HCT116 (cell line): Measurements from ENCODE around the gene SPTB. TPM values are rescaled to one million over a fixed set of nuclear protein-coding genes. Genes with fewer than 3 reads are reported as not detected.

ENCODE experiments used
- ATAC-seq: fragments of 200-7000 bp; cut with Tn5 transposase; 2 replicates; pipeline ENCODE4 v1.9.1; 2020; ENCODE audit warnings: mild to moderate bottlenecking, moderate library complexity
- BruUV-seq: library from RNA; stranded (reverse); fragments of 400-500 nt; replicated peaks from 2 replicates; lab custom pipeline; 2021; lab: Mats Ljungman, UMichigan
- CTCF ChIA-PET: fragments of 300-600 bp; sonication (Branson Sonifier 250); formaldehyde crosslinking; loops from one replicate; lab custom pipeline; 2021; ENCODE audit warnings: antibody characterized with exemption; lab: Charles Lee
- POLR2A ChIA-PET: fragments of 300-600, 350-600 bp; sonication (Branson Sonifier 250); formaldehyde crosslinking; loops from one replicate; lab custom pipeline; 2021; ENCODE audit warnings: antibody characterized with exemption; lab: Charles Lee
- RAD21 ChIA-PET, 2 experiments: fragments of 300-600 bp; sonication (Branson Sonifier 250); formaldehyde crosslinking; loops; one replicate each; lab custom pipeline; 2023; ENCODE audit warnings: low total read pairs in 2 of 2; ENCODE audit not compliant: uncharacterized antibody in 2 of 2, unreplicated experiment in 2 of 2, low non-redundant PET in 1 of 2; lab: Charles Lee
- DNase-seq: peaks from one replicate; pipeline ENCODE4 v3.0.0-alpha.2; 2010; ENCODE audit warnings: low read depth, low spot score
- H2AFZ ChIP-seq: fragments of 200-600 bp; shearing (Covaris generic), sonication (generic); 2 replicates; pipeline ENCODE4 v1.6.1; 2017; ENCODE audit warnings: low read depth, mixed run types, mixed read lengths, antibody characterized with exemption, low read length; ENCODE audit not compliant: poor library complexity, severe bottlenecking
- H3K27ac ChIP-seq: 2 replicates; pipeline ENCODE4 v1.5.1; 2012; ENCODE audit warnings: low read depth, low read length
- H3K27me3 ChIP-seq: fragments of 200-600 bp; sonication (generic); 2 replicates; pipeline ENCODE4 v1.6.1; 2016; ENCODE audit warnings: mixed run types, low read length, mixed read lengths; ENCODE audit not compliant: insufficient read depth
- H3K36me3 ChIP-seq, 2 experiments: fragments of 200-500 bp in 1 of 2; fragments of 200-600 bp in 1 of 2; sonication (Bioruptor generic) in 1 of 2; sonication (generic) in 1 of 2; 2 replicates each; pipeline versions ENCODE4 v1.5.1 to v1.6.1; 2014 to 2016; ENCODE audit warnings: low read length in 2 of 2, inconsistent platforms in 1 of 2, mixed read lengths in 1 of 2, mixed run types in 1 of 2; ENCODE audit not compliant: insufficient read depth in 2 of 2, control insufficient read depth in 1 of 2
- H3K4me1 ChIP-seq, 2 experiments: fragments of 200-600 bp in 1 of 2; sonication (generic) in 1 of 2; 2 replicates each; pipeline versions ENCODE4 v1.5.1 to v1.6.1; 2012 to 2017; ENCODE audit warnings: low read length in 2 of 2, inconsistent platforms in 1 of 2, mild to moderate bottlenecking in 1 of 2, mixed read lengths in 1 of 2, mixed run types in 1 of 2, moderate library complexity in 1 of 2; ENCODE audit not compliant: insufficient read depth in 2 of 2, control insufficient read depth in 1 of 2
- H3K4me2 ChIP-seq: fragments of 200-600 bp; sonication (generic); 2 replicates; pipeline ENCODE4 v1.6.1; 2017; ENCODE audit warnings: mixed run types, low read length, mixed read lengths
- H3K4me3 ChIP-seq, 2 experiments: fragments of 200-600 bp in 1 of 2; sonication (generic) in 1 of 2; replicated peaks in 1 of 2; 2 replicates each; pipeline ENCODE4 v1.5.1; 2011 to 2016; ENCODE audit warnings: low read length in 2 of 2, control low read depth in 1 of 2, low read depth in 1 of 2, mild to moderate bottlenecking in 1 of 2, mixed read lengths in 1 of 2, mixed run types in 1 of 2
- H3K79me2 ChIP-seq: fragments of 200-600 bp; sonication (generic); 2 replicates; pipeline ENCODE4 v1.6.1; 2017; ENCODE audit warnings: mild to moderate bottlenecking, mixed run types, low read length, moderate library complexity, mixed read lengths; ENCODE audit not compliant: insufficient read depth
- H3K9ac ChIP-seq: fragments of 200-600 bp; sonication (generic); 2 replicates; pipeline ENCODE4 v1.6.1; 2016; ENCODE audit warnings: low read length, mixed read lengths
- H3K9me2 ChIP-seq: fragments of 200-600 bp; sonication (generic), shearing (Covaris generic); 2 replicates; pipeline ENCODE4 v1.6.1; 2017; ENCODE audit warnings: mixed run types, mild to moderate bottlenecking, moderate library complexity; ENCODE audit not compliant: insufficient read depth
- H3K9me3 ChIP-seq, 2 experiments: fragments of 200-500 bp in 1 of 2; fragments of 200-600 bp in 1 of 2; sonication (Bioruptor generic) in 1 of 2; sonication (generic) in 1 of 2; 2 replicates each; pipeline ENCODE4 v1.6.1; 2014 to 2017; ENCODE audit warnings: low read length in 2 of 2, mixed read lengths in 2 of 2, inconsistent platforms in 1 of 2, low read depth in 1 of 2, mild to moderate bottlenecking in 1 of 2, mixed run types in 1 of 2, moderate library complexity in 1 of 2; ENCODE audit not compliant: control insufficient read depth in 1 of 2, insufficient read depth in 1 of 2
- H4K20me1 ChIP-seq: fragments of 200-600 bp; sonication (generic), shearing (Covaris generic); 2 replicates; pipeline ENCODE4 v1.6.1; 2017; ENCODE audit warnings: mixed run types, mild to moderate bottlenecking, moderate library complexity; ENCODE audit not compliant: insufficient read depth
- CEBPB ChIP-seq: IDR thresholded peaks from 2 replicates; pipeline ENCODE4 v1.6.1; 2012; ENCODE audit warnings: low read depth
- EGR1 ChIP-seq: IDR thresholded peaks from 2 replicates; pipeline ENCODE4 v1.6.1; 2012; ENCODE audit warnings: low read depth
- EZH2 ChIP-seq: fragments of 200-600 bp; sonication (generic); IDR thresholded peaks from 2 replicates; pipeline ENCODE4 v1.6.1; 2017; ENCODE audit warnings: antibody characterized with exemption, mixed run types
- POLR2A ChIP-seq: IDR thresholded peaks from 2 replicates; pipeline ENCODE4 v1.7.0; 2011; ENCODE audit warnings: borderline replicate concordance; ENCODE audit not compliant: insufficient read depth, insufficient read length; ENCODE audit errors: extremely low read depth
- POLR2AphosphoS5 ChIP-seq: IDR thresholded peaks from 2 replicates; pipeline ENCODE4 v1.6.1; 2011; ENCODE audit warnings: mild to moderate bottlenecking, low read depth, low read length, moderate library complexity
- SP1 ChIP-seq: IDR thresholded peaks from 2 replicates; pipeline ENCODE4 v1.6.1; 2012; ENCODE audit warnings: low read depth
- YY1 ChIP-seq: IDR thresholded peaks from 2 replicates; pipeline ENCODE4 v1.6.1; 2011; ENCODE audit warnings: low read length, low read depth, moderate library complexity, mild to moderate bottlenecking; ENCODE audit not compliant: insufficient replicate concordance; ENCODE audit errors: extremely low read depth
- ZFX ChIP-seq: fragments of 450-650 bp; IDR thresholded peaks from 2 replicates; pipeline ENCODE4 v1.6.1; 2017
- ZNF274 ChIP-seq: fragments of 200-500 bp; sonication (Bioruptor generic); IDR thresholded peaks from 2 replicates; pipeline ENCODE4 v1.6.1; 2014; ENCODE audit warnings: mild to moderate bottlenecking, low read depth, low read length, inconsistent platforms
- intact Hi-C: fragments of 100-400 bp; cut with micrococcal nuclease; formaldehyde crosslinking; loops from 2 replicates; pipeline ENCODE4 v1.10.0; 2022
- total RNA-seq: library from RNA; stranded (reverse); gene quantifications from one replicate; pipeline ENCODE4 v1.2.1, GENCODE V29; 2021; ENCODE audit not compliant: unreplicated experiment
- TF ChIP-seq, protein P1 (sequence below): IDR thresholded peaks from 2 replicates; pipeline ENCODE4 v1.6.1; 2012
- TF ChIP-seq, protein P2 (sequence below), 3 experiments: fragments of 200-600 bp in 1 of 3; sonication (generic) in 1 of 3; IDR thresholded peaks in 2 of 3; conservative IDR thresholded peaks in 1 of 3; 2 replicates each; pipeline ENCODE4 v1.5.1; 2012 to 2017; ENCODE audit warnings: low read depth in 2 of 3, low read length in 2 of 3, antibody characterized with exemption in 1 of 3, borderline replicate concordance in 1 of 3, control low read depth in 1 of 3, mild to moderate bottlenecking in 1 of 3, mixed read lengths in 1 of 3, mixed run types in 1 of 3, moderate library complexity in 1 of 3; ENCODE audit not compliant: insufficient read depth in 1 of 3
- TF ChIP-seq, protein P3 (sequence below): IDR thresholded peaks from 2 replicates; pipeline ENCODE4 v1.6.1; 2012

The SPTB gene
- total RNA-seq, 1 experiment from 2014 or later = 4.2 TPM

DNA sequence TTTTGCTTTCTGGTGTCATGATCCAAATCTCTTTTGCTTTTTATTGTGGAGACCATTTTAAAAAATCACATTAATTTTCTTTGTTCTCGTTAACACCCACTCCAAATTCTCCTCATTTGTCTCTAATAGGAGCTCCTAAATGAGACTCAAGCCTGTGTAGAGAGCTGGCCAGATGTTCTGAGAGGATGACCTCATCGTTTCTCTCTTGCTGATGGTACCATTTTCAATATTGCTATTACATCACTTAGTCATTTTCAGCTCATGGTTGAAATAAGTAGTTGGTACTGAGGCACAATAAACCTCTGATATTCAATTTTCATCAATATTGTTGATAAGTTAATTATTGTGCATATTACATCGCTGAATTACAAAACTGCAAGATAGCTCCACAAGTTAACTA, 31.5 kb downstream of the SPTB start:
- no TSS peak for BruUV-seq
- TF ChIP-seq POLR2AphosphoS5 (no peak), EGR1 (no peak), EZH2 (no peak), CEBPB (no peak), YY1 (no peak), ZFX (no peak), POLR2A (no peak), SP1 (no peak), ZNF274 (no peak)
- TF ChIP-seq, protein P1, sequence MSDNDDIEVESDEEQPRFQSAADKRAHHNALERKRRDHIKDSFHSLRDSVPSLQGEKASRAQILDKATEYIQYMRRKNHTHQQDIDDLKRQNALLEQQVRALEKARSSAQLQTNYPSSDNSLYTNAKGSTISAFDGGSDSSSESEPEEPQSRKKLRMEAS = no peak
- TF ChIP-seq, protein P2, sequence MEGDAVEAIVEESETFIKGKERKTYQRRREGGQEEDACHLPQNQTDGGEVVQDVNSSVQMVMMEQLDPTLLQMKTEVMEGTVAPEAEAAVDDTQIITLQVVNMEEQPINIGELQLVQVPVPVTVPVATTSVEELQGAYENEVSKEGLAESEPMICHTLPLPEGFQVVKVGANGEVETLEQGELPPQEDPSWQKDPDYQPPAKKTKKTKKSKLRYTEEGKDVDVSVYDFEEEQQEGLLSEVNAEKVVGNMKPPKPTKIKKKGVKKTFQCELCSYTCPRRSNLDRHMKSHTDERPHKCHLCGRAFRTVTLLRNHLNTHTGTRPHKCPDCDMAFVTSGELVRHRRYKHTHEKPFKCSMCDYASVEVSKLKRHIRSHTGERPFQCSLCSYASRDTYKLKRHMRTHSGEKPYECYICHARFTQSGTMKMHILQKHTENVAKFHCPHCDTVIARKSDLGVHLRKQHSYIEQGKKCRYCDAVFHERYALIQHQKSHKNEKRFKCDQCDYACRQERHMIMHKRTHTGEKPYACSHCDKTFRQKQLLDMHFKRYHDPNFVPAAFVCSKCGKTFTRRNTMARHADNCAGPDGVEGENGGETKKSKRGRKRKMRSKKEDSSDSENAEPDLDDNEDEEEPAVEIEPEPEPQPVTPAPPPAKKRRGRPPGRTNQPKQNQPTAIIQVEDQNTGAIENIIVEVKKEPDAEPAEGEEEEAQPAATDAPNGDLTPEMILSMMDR (IDR thresholded peaks at IDR 0.05 in 2 of 3, conservative IDR thresholded peaks at IDR 0.05 in 1 of 3; ENCODE audit: borderline replicate concordance in 1 of 3, insufficient read depth in 1 of 3, low read depth in 2 of 3, low read length in 2 of 3) = no peak
- TF ChIP-seq, protein P3, sequence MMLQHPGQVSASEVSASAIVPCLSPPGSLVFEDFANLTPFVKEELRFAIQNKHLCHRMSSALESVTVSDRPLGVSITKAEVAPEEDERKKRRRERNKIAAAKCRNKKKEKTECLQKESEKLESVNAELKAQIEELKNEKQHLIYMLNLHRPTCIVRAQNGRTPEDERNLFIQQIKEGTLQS = no peak
- no peaks in the 10 kb centered on the region for H3K9me2 ChIP-seq
- H3K79me2 ChIP-seq = no peaks in the 10 kb centered on the region
- no peak overlapping the region for H3K9ac ChIP-seq
- peaks cover 0 to 8% of the 10 kb centered on the region in 2 experiments; a peak in 1 of 4 replicates for H3K4me1 ChIP-seq
- intact Hi-C loops = no loop called here
- ChIA-PET RAD21 (no interaction called here), POLR2A (no interaction called here), CTCF (interaction anchor here (1.5 kb wide), 1 partner anchor 63 kb away, joined by 4 read pairs; no protein-coding TSS in a partner anchor)
- no peaks in the 10 kb centered on the region for H4K20me1 ChIP-seq
- DNase-seq = no peak
- ATAC-seq = no peak
- no peak overlapping the region for H3K4me3 ChIP-seq
- no peak overlapping the region for H3K4me2 ChIP-seq
- H3K27me3 ChIP-seq = peaks cover 43% of the 10 kb centered on the region
- no peaks in the 10 kb centered on the region for H3K36me3 ChIP-seq
- no peak overlapping the region for H3K27ac ChIP-seq
- no peak overlapping the region for H2AFZ ChIP-seq
- no peaks in the 10 kb centered on the region for H3K9me3 ChIP-seq
